ENCODE data around the gene TUBGCP6. TPM values are rescaled to one million over a fixed set of nuclear protein-coding genes. Genes with fewer than 3 reads are reported as not detected.
"Not testable (repeated sequence)": the region's sequence is repeated elsewhere in the genome, so short reads cannot be mapped to it uniquely, and the experiment has no call there.

Gene TUBGCP6
- total RNA-seq, 2 experiments from 2014 or later: 50.6 to 53.9 TPM

DNA sequence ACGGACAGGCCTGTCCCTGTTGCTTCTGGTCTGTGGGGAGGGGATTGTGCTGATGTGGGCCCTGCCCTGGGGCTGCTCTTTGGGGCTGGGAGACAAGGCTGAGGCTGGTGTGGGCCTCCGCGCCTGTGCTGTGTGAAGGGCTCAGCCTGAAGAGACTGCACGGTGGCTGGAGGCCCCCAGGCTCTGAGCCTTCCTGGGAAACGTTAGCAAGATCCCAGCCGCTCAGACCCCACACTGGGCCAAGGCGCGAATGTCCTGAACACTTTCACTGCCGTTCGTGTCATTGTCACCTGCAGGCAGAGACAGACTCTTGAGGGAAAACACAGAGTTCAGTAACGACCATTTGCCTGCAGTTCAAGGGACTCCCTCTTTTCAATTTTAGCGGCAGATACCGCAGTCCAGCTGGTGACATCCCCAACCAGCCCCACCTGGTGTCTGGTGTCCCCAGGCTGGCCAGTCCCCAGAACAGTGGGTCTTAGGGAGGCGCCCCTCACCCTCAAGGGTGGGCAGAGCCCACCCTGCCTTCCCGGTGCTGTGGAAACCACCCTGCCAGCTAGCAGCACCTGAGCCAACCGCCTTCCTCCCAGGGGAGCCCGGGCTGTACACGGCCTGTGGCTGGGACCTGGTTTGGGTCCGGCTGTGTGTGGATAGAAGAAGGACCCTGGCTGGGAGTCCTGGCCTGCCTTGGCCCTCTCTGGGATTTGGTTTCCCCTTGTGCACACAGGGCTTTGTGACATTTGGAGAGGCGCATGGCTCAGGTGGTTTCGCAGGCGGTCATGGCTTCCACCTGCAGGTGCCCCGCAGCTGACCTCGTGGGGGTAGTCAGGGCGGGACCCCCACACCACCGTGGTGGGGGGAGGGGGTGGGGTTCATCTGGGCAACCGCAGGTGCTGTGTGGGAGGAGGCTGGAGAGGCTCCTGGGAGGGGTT lies 68.6 kb downstream of the TUBGCP6 start:
- Mint-ChIP-seq H3K27ac (no peak overlapping the region), H3K4me3 (no peak overlapping the region), H3K36me3 (ENCODE audit: low read depth) (no peaks in the 10 kb centered on the region), H3K27me3 (peaks cover 11% of the 10 kb centered on the region), H3K4me1 (peaks cover 8% of the 10 kb centered on the region), H3K9me3 (no peaks in the 10 kb centered on the region)
- DNase-seq: no peak
- ChIA-PET POLR2A (no interaction called here), CTCF (no interaction called here)

DNA sequence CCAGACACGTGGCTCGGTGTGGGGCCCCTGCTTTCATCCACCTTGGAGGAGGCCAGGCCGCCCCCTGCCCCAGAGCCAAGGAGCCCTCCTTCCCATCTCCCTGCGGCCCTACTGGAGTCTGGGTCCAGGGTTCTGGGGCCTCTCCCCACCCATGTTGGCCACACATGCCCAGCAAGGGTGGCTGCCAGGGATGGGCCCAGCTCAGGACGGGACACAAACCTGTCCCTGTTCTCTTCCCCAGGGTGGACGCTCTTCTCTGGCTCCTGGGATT lies 69.7 kb downstream of the TUBGCP6 start:
- CTCF ChIA-PET: no interaction called here
- no peak for DNase-seq
- POLR2A ChIA-PET: no interaction called here
- Mint-ChIP-seq H3K4me3 (no peak overlapping the region), H3K36me3 (ENCODE audit: low read depth) (no peaks in the 10 kb centered on the region), H3K9me3 (no peaks in the 10 kb centered on the region), H3K27me3 (peaks cover 13% of the 10 kb centered on the region), H3K4me1 (peaks cover 9% of the 10 kb centered on the region), H3K27ac (no peak overlapping the region)

DNA sequence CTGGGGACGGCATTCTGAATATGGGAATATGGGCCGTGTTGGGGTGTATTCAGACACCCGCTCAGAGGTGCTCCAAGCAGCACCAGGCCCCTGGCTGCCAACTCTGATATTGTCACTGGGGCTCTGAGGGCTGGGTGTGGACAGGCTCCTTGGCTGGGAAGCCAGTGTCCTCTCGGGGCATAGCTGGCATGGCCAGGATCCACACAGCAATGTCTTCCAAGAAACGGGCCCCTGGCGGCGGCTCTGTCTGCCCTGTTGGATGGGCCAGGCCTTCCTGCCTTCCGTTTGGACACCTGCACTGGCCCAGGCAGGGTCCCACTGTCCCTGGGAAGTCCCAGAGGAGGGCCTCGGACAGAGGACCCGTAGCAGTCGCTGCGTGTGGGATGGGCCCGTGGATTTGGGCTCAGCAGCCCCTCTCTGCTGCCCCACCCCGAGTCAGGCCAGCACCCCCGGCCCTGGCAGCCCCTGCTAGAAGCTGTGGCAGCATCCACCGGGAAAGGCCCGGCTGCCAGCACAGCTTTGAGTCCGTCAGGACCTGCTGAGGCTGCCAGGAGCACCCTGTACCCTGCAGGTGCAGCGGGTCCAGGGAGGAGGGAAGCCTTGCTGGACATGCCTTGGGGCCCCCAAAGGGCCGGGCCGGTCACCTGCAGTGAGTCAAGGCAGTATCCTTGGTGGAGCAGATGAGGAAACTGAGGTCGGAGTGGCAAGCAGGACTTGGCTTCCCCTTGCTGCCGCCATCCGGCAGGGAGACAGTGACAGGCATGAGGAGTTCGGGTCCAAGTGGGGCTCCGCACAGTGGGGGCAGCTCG lies 70.2 kb downstream of the TUBGCP6 start:
- no peak overlapping the region for H3K4me3 Mint-ChIP-seq
- H3K4me1 Mint-ChIP-seq: peaks cover 6% of the 10 kb centered on the region
- no peaks in the 10 kb centered on the region for H3K9me3 Mint-ChIP-seq
- H3K27ac Mint-ChIP-seq: no peak overlapping the region
- H3K36me3 Mint-ChIP-seq (ENCODE audit: low read depth): no peaks in the 10 kb centered on the region
- ChIA-PET POLR2A (interaction anchor here (1.0 kb wide), 1 partner anchor 16 kb away, joined by 3 read pairs; no protein-coding TSS in a partner anchor), CTCF (no interaction called here)
- no peak for DNase-seq
- H3K27me3 Mint-ChIP-seq: peaks cover 13% of the 10 kb centered on the region

DNA sequence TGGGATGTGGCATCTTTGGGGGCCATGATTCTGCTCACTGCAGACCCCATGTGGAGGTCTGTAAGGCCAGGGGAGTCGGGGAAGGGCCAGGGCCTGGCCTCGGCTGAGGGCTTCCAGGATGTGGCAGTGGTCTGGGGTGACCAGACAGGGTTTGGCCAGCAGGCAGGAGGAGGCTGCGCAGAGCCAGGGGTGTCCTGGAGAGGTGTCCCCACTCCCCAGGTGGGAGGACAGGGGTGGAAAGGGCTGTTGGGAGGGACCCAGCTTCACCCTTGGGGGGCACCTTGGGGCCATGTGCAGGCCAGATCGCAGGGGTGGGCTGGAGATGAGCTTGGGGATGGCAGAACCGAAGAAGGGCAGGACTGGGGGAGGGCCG lies 70.9 kb downstream of the TUBGCP6 start:
- H3K4me3 Mint-ChIP-seq: no peak overlapping the region
- no peaks in the 10 kb centered on the region for H3K36me3 Mint-ChIP-seq (ENCODE audit: low read depth)
- H3K27ac Mint-ChIP-seq: no peak overlapping the region
- peaks cover 6% of the 10 kb centered on the region for H3K4me1 Mint-ChIP-seq
- DNase-seq: no peak
- H3K27me3 Mint-ChIP-seq: peaks cover 16% of the 10 kb centered on the region
- ChIA-PET POLR2A (interaction anchor here (1.0 kb wide), 1 partner anchor 17 kb away, joined by 3 read pairs; no protein-coding TSS in a partner anchor), CTCF (no interaction called here)
- no peaks in the 10 kb centered on the region for H3K9me3 Mint-ChIP-seq

DNA sequence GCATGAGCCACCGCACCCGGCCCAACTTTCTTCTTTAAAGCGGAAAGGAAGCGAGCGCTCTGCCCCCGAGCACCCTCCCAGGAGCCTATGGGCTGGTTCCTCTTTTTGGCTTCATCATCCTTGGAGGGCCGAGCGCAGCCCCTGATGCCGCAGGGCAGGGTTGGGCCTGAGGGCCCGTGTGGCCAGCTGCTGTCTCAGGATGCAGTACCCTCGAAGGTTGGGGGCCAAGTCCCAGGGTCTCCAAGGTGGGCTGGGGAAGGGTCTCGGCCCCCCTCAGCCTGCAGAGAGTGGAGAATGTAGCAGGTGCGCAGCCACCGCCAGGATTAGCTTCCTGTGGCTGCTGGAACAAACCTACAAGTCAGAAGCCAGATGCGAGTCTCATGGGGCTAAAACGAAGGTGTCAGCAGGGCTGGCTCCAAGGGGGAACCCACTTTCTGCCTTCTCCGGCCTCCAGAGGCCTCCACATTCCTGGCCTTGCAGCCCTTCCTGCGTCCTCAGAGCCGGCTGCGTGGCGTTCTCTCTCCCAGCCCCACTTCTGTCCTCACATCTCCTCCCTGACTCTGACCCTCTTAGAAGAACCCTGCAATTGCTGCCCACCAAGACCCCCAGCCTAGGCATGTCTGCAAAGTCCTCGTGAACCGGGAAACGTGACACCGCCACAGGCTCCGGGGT lies 71.4 kb downstream of the TUBGCP6 start:
- Mint-ChIP-seq H3K27ac (no peak overlapping the region), H3K4me1 (peaks cover 6% of the 10 kb centered on the region), H3K27me3 (peaks cover 21% of the 10 kb centered on the region), H3K4me3 (no peak overlapping the region), H3K36me3 (ENCODE audit: low read depth) (no peaks in the 10 kb centered on the region), H3K9me3 (no peaks in the 10 kb centered on the region)
- ChIA-PET POLR2A (no interaction called here), CTCF (no interaction called here)
- no peak for DNase-seq

DNA sequence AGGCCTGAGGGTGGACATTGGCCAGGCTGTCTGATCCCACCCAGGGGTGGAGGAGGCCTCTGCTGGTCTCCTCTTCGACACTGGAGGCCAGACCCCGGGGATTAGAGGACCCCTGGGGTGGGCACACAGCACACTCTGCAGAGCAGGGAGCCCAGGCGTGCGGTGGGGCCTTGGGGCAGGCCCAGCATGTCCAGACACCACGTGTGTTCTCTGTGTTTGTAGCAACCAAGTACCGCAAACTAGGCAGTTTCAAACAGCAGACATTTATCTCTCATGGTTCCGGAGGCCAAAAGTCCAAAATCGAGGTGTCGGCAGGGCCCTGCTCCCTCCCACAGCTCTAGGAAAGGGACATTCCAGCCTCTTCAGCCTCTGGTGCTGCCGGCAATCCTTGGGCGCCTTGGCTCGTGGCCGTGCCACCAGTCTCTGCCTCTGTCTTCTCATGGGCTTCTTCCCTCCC lies 72.8 kb downstream of the TUBGCP6 start:
- ChIA-PET CTCF (no interaction called here), POLR2A (interaction anchor here (2.2 kb wide), 1 partner anchor 19 kb away, joined by 9 read pairs; no protein-coding TSS in a partner anchor)
- DNase-seq: no peak
- H3K4me1 Mint-ChIP-seq: peaks cover 6% of the 10 kb centered on the region
- peak overlapping the region; percentile 11 for H3K4me3 Mint-ChIP-seq
- no peaks in the 10 kb centered on the region for H3K36me3 Mint-ChIP-seq (ENCODE audit: low read depth)
- no peaks in the 10 kb centered on the region for H3K9me3 Mint-ChIP-seq
- H3K27ac Mint-ChIP-seq: no peak overlapping the region
- H3K27me3 Mint-ChIP-seq: peaks cover 31% of the 10 kb centered on the region

DNA sequence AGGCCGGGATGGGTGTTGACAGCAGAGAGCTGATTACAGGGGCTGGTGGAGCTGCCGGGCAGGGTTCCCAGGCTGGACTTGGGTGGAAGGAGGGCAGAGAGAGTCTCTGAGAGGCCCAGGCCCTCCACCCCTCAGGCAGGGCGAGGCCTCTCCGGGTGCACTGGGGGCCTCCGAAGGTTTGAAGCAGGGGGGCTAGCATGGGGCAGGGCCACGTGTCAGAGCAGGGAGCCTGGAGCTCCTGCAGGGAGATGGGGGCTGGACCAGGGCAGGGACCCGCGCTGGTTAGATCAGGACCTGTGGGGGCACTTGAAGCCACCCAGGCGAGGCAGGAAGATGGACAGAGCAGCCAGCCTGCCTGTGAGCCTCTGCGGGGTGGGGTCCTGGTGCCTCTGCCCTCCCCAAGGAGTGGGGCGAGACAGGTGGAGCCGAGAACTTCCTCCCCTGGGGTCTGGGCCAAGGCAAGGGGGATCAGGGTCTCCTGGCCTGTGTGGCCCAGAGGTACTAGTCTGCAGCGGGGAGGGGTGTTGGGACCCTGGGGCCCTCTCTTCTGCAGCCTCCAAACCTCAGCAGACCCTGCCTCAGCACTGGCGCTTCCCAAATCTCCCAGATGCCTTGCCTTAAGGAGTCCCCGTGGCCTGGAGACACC lies 73.4 kb downstream of the TUBGCP6 start:
- H3K4me1 Mint-ChIP-seq: peaks cover 6% of the 10 kb centered on the region
- H3K27me3 Mint-ChIP-seq: peaks cover 31% of the 10 kb centered on the region
- H3K36me3 Mint-ChIP-seq (ENCODE audit: low read depth): no peaks in the 10 kb centered on the region
- peak overlapping the region; percentile 66 for H3K4me3 Mint-ChIP-seq
- no peaks in the 10 kb centered on the region for H3K9me3 Mint-ChIP-seq
- DNase-seq: no peak
- POLR2A ChIA-PET: interaction anchor here (2.2 kb wide), 1 partner anchor 19 kb away, joined by 9 read pairs; no protein-coding TSS in a partner anchor
- CTCF ChIA-PET: no interaction called here
- H3K27ac Mint-ChIP-seq: no peak overlapping the region

DNA sequence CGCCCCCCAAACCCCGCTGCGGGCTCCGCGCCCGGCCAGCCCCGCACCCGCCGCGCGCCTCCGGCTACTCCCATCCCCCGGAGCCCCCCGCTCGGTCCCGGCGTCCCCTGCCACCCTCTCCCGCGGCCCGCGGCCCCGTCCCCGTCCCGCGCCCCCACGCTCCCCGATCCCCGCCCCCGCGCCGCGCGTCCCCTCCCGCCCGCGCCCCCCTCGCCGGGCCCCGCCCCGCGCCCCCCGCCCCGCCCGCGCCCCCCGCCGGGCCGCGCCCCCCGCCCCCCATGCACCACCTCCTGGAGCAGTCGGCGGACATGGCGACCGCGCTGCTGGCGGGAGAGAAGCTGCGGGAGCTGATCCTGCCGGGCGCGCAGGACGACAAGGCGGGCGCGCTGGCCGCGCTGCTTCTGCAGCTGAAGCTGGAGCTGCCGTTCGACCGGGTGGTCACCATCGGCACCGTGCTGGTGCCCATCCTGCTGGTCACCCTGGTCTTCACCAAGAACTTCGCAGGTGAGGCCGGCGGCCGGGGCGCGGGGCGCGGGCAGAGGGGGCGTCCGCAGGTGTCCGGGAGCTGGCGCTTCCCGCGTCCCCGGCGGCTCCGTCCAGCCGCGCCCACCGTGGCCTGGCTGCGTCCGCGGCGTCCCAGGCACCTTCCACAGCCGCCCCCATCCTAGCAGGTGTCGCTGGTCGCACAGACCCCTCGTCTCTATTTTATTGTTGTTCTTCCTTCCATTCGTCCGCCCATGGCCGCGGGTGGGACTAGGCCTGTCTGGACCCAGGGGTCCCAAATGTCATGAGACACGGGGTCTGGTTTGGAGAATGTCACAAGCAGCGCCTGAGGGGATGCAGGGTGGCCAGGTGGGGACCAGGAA lies 74.1 kb downstream of the TUBGCP6 start, which contains the start of gene PANX2:
PANX2 (plus strand) TSS at position 279 of the 866 bp plus-strand sequence; CDS start at position 279, 0 bp downstream.
- Mint-ChIP-seq H3K27me3 (peaks cover 31% of the 10 kb centered on the region), H3K9me3 (no peaks in the 10 kb centered on the region), H3K36me3 (ENCODE audit: low read depth) (no peaks in the 10 kb centered on the region), H3K4me1 (peaks cover 6% of the 10 kb centered on the region), H3K4me3 (peak within 1 kb of the TSS; percentile 66), H3K27ac (no peak within 1 kb of the TSS)
- DNase-seq: no peak
- POLR2A ChIA-PET: interaction anchor here (2.2 kb wide), 1 partner anchor 20 kb away, joined by 9 read pairs; no protein-coding TSS in a partner anchor
- CTCF ChIA-PET: no interaction called here

DNA sequence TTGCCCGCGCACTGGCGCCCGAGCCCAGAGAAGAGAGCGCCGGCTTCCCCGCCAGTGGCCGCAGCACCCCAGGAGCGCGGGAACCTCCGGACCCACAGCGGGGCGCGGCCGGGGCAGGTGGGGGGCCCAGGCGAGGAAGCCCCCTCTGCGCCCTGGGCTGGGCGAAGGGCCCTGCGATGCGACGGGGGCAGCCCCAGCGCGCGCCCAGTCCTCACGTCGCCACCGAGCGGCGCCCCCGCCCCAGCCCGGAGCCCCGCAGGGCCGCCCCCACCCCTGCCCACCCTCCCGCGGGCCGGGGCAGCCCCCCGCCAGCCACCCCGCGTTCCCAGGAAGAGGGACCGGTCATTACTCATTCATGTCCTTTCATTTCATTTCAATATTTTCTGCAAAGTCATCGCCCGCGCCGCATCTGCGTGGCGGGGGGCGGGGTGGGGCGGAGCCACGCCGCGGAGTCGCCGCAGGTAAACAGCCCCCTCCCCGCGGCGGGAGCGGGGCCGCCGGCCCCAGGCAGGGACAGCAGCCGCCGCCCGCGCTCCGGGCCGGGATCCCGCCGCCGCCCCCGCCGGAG lies 75.0 kb downstream of the TUBGCP6 start:
- no peak overlapping the region for H3K27ac Mint-ChIP-seq
- ChIA-PET CTCF (no interaction called here), POLR2A (no interaction called here)
- no peaks in the 10 kb centered on the region for H3K9me3 Mint-ChIP-seq
- peak overlapping the region; percentile 40 for H3K4me3 Mint-ChIP-seq
- no peaks in the 10 kb centered on the region for H3K36me3 Mint-ChIP-seq (ENCODE audit: low read depth)
- peaks cover 6% of the 10 kb centered on the region for H3K4me1 Mint-ChIP-seq
- peak; percentile 55 for DNase-seq
- H3K27me3 Mint-ChIP-seq: peaks cover 31% of the 10 kb centered on the region

DNA sequence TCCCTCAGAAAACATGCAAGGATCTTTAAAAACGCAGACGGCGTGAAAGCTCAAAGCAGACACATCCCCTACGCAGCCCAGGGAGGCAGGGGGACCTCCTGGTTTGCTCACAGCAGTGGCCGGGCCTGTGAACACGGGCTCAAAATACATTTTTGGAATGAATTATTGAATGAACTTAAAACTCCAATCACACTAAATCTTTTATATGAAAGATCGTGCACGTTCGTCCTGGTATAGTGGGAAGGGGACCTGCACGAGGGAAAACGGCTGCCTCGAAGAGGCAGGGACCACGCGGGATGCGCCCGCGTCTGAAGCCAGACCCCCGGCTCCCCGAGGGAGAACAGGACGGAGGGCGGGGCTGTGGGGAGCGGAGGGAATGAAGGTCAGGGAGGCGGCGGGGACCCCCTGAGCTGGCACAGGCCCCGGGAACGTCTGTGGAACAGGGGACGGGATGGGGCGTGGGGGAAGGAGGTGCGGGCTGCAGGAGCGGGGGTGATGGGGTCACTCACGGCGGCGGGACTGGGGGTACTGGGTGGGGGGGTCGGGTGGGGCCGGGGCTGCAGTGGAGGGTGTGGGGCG lies 75.6 kb downstream of the TUBGCP6 start:
- CTCF ChIA-PET: no interaction called here

DNA sequence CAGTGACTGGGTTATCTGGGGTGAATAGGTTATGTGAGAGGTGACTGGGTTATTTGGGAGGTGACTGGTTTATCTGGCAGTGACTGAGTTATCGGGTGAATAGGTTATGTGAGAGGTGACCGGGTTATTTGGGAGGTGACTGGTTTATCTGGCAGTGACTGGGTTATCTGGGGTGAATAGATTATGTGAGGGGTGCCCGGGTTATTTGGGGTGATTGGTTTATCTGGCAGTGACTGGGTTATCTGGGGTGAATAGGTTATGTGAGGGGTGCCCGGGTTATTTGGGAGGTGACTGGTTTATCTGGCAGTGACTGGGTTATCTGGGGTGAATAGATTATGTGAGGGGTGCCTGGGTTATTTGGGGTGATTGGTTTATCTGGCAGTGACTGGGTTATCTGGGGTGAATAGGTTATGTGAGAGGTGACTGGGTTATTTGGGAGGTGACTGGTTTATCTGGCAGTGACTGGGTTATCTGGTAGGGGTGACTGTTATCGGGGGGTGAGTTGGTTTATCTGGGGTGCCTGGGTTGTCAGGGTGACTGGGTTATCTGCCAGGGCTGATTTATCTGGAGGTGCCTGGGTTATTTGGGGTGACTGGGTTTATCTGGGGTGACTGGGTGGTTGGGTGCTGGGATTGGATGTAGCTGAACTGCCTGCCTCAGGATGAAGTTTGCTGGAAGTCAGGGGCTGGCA lies 76.2 kb downstream of the TUBGCP6 start:
- not testable (repeated sequence) for H3K9me3 Mint-ChIP-seq; H3K36me3 Mint-ChIP-seq (ENCODE audit: low read depth); H3K27ac Mint-ChIP-seq

More for the DNA sequence above, 75.6 kb downstream of the TUBGCP6 start:
- H3K27me3 Mint-ChIP-seq: peaks cover 31% of the 10 kb centered on the region
- H3K9me3 Mint-ChIP-seq: no peaks in the 10 kb centered on the region
- DNase-seq: no peak
- H3K27ac Mint-ChIP-seq: no peak overlapping the region
- H3K4me3 Mint-ChIP-seq: peak overlapping the region; percentile 60
- no peaks in the 10 kb centered on the region for H3K36me3 Mint-ChIP-seq (ENCODE audit: low read depth)
- H3K4me1 Mint-ChIP-seq: peaks cover 6% of the 10 kb centered on the region
- POLR2A ChIA-PET: no interaction called here

More for the DNA sequence above, 76.2 kb downstream of the TUBGCP6 start:
- POLR2A ChIA-PET, DNase-seq, CTCF ChIA-PET, H3K4me1 Mint-ChIP-seq: not testable (repeated sequence)
- Mint-ChIP-seq H3K4me3 (peak overlapping the region; percentile 60), H3K27me3 (peaks cover 31% of the 10 kb centered on the region)
